ENCODE measurements around the gene COL19A1.

Gene COL19A1

DNA sequence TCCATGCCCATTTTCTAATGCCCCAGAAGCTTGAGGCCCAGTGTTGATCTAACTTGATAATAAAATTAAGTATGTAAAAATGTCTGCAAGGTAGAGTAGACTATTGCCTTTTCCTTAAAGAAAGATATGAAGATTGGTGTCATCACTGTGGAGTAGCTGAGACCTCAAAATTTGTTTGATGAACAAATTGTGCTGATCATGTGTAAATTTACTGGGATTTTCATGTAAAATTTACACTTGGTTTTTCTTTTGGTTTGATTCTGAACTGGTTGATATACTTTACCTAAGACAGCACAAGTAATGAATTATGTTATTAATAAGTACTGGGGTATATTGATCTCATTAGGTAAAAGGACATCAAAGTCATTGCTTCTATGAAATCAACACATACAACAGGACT lies 207.3 kb downstream of the COL19A1 start:
- no peak for DNase-seq

- DNase-seq, result no peak
Measured at GRCh38 chr6:70079241-70079640, 212.9 kb downstream of the COL19A1 start.

DNA sequence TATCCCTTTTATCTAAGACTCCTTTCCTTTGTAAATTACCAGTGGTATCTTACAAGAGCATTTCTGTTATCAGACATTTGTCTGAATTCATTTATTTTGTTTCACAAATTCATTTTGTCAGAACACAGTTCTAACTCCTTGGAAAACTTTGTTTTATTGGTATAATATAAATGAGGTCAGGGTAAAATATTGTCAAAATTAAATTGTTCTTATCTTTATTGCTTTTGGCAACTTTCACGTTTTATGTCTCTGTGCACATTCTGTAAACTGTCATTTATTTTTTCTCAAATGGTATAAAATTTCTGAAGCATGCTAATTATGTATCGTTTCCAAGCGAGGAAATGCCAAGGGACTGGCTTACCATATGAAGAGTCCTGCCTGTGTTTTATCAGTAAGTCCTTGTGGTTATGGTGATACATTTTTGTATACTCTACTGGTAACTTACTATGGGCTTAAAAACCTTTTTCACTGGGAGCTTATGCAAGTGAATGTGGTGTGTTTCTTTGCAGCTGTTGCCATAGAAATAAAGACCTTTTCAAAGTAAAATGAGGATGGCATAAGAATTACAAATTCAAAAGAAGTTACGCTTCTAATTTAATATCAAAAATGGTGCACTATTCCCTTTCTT lies 214.2 kb downstream of the COL19A1 start:
- DNase-seq, result no peak

DNA sequence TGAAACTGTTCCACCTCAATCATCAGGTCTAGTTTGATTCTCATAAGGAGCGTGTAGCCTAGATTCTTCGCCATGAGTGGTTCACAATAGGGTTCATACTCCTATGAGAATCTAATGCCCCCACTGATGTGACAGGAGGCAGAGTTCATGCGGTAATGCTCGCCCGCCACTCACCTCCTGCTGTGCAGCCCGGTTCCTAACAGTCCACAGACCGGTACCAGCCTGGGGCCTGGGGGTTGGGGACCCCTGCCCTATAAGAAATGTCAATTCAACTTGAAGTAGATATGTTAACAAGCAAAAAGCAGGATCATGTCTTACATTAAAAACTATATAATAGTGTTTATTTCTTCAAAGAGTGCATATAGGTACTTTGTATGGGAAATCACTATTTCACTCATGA lies 216.5 kb downstream of the COL19A1 start:
- no peak for DNase-seq

- DNase-seq, result no peak
Measured at GRCh38 chr6:70086806-70087205, 220.4 kb downstream of the COL19A1 start.

DNA sequence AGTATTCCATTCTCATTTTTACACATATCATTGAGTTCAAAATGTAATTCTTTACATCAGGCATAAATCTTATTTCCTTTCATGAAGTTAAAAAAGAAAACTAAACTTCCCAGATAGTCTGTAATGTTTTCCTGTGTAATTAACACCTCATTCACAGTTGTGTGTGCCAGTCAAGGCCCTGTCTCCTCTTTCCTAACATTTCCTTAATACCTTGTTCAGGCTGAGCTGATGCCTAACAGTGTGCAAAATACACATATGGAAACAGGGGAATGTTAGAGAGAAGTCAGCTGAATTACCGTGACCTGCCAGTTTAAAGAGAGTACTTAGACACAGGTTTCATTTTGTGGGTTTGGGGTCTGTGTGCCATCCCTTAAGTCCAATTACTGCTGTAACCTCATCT lies 227.8 kb downstream of the COL19A1 start:
- DNase-seq, result no peak

DNA sequence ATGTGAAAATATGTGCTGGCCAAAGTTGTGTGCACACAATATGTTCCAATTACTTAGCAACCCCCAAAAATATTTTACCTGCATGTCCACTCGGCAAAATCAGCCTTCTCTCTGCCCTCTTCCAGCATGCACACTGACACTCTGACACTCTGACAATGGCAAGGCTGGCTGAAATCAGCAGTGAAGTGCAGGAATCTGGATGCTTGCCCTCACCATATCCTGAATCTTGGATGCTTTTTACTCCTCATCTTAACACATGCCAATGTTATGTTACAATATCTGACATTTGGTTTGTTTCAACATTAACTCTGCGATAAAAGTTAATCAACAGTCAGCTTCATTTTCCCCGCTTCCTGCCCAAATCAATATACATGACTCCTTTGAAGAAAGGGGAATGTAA lies 233.4 kb downstream of the COL19A1 start:
- DNase-seq, result no peak

DNA sequence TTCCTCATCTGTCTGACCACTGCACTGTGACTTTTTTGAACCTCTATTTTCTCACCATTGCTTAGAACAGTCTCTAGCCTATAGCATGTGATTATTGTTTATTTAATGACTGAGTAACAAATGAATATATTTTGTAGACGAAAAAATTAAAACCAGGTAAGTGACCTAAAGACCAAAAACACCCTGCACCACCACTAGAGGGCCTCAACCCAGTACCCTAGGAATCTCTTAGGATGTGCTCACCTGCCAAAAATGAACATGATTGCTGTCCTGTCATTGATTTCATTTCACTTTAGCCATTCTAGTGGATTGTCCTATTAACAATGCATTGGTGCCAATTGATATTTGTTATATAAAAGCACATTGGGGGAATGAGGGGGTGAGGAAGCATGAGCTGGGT lies 237.4 kb downstream of the COL19A1 start:
- no peak for DNase-seq

- DNase-seq, result no peak
Measured at GRCh38 chr6:70107852-70108629, 241.7 kb downstream of the COL19A1 start.

GRCh38 chr6:70110126-70111022 lies 244.0 kb downstream of the COL19A1 start:
- DNase-seq, result peak; percentile 52

DNA sequence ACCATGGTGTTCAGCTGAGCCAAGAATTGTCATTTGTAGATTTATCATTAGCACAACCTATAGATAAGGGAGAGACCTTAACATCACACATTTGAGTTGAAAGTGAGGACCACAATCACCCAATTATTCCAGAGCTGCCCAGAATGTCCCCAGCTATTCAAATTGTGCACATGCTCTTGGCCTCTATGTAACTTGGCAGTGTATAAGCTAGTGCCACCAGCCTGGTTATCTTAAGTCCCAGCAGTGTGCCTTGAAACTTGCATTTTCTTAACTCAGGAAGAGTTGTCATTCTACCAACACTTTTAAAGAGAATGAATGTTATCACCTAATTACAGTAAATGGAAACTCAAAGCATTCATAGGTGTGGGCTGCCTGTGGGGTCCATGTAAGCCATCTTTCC lies 245.4 kb downstream of the COL19A1 start:
- DNase-seq, result no peak

GRCh38 chr6:70112716-70113115 lies 246.4 kb downstream of the COL19A1 start:
- no peak for DNase-seq

- DNase-seq, result no peak
Measured at GRCh38 chr6:70113171-70113570, 246.8 kb downstream of the COL19A1 start.

- DNase-seq, result no peak
Measured at GRCh38 chr6:70118670-70119069, 252.3 kb downstream of the COL19A1 start.

- DNase-seq, result no peak
Measured at GRCh38 chr6:70119218-70119835, 253.0 kb downstream of the COL19A1 start.

GRCh38 chr6:70124443-70124842 lies 258.1 kb downstream of the COL19A1 start:
- no peak for DNase-seq

GRCh38 chr6:70124882-70125545 lies 258.7 kb downstream of the COL19A1 start:
- DNase-seq, result peak; percentile 90

- DNase-seq, result no peak
Measured at GRCh38 chr6:70125602-70126001, 259.2 kb downstream of the COL19A1 start.

- no peak for DNase-seq
Measured at GRCh38 chr6:70129341-70129740, 263.0 kb downstream of the COL19A1 start.

GRCh38 chr6:70130865-70131264 lies 264.5 kb downstream of the COL19A1 start:
- DNase-seq, result no peak

DNA sequence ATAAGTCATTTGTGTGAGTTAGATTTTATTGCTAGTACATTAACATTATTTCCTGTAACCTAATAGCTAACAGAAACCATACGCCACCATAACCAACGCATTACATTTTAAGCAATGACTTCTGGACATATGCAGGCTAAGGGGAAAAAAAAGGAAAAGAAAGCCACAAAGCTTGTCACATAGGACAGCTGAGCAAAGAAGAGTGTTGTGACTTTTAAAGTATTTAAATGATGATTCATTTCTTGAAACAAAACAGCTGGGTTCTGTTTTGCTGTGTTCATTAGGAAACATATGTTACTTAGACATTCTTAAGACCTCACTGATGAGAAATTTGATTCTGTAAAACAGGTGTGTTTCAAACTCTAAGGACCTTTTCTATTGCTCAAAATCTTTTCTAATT lies 265.2 kb downstream of the COL19A1 start:
- peak; percentile 92 for DNase-seq

GRCh38 chr6:70133246-70133645 lies 266.9 kb downstream of the COL19A1 start:
- DNase-seq, result no peak

DNA sequence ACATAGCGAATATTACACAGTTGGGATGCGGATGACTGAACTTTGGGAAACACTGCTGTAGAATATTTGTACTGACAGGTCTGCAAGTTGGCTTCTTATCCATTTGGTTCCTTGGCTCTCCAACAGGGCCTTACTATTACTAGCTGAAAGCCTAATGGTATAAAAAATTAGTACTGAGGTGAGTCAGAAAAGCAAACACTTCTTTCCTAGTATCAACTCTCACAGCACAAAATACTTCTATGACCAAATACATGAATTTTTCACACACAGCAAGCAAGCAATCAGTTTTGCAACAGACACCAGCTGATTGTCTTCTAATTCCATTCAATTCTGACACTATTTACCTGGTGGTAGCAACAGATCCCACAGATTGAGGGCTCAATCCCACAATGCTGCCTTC lies 268.2 kb downstream of the COL19A1 start:
- DNase-seq, result no peak

Data from NCI-H524 treated with DMSO at 0.1 percent for 48 hours (cell line).